MG63 (cell line): ENCODE data around the gene PTPRN2. TPM values are rescaled to one million over a fixed set of nuclear protein-coding genes. Genes with fewer than 3 reads are reported as not detected.
"Not testable (repeated sequence)": the region's sequence is repeated elsewhere in the genome, so short reads cannot be mapped to it uniquely, and the experiment has no call there.

Experiments
- DNase-seq: peaks from one replicate; pipeline ENCODE4 v3.0.0-alpha.2; 2020
- H3K27me3 ChIP-seq: fragments of 250-450 bp; sonication (Bioruptor Pico); 2 replicates; pipeline ENCODE4 v1.5.1; 2020; ENCODE audit warnings: mild to moderate bottlenecking, moderate library complexity
- H3K36me3 ChIP-seq: fragments of 250-450 bp; sonication (Bioruptor Pico); 2 replicates; pipeline ENCODE4 v1.5.1; 2020; ENCODE audit warnings: mild to moderate bottlenecking, moderate library complexity
- H3K4me3 ChIP-seq: fragments of 250-450 bp; sonication (Bioruptor Pico); 2 replicates; pipeline ENCODE4 v1.5.1; 2020; ENCODE audit warnings: mild to moderate bottlenecking, moderate library complexity
- H3K9me3 ChIP-seq: fragments of 250-450 bp; sonication (Bioruptor Pico); 2 replicates; pipeline ENCODE4 v1.5.1; 2020; ENCODE audit warnings: mild to moderate bottlenecking, moderate library complexity
- total RNA-seq: library from RNA; depleted of rRNA; stranded (reverse); fragments of >200 nt; shearing (Covaris generic); gene quantifications from 2 replicates; pipeline ENCODE4 v1.2.3, GENCODE V29; 2014; ENCODE audit warnings: low replicate concordance

PTPRN2 gene
- total RNA-seq, 1 experiment from 2014 or later: 0.16 TPM

GRCh38 chr7:158424531-158424930 lies 163.1 kb downstream of the PTPRN2 start:
- no peak for DNase-seq
- no peaks in the 10 kb centered on the region for H3K36me3 ChIP-seq
- no peak overlapping the region for H3K4me3 ChIP-seq
- no peaks in the 10 kb centered on the region for H3K27me3 ChIP-seq
- no peaks in the 10 kb centered on the region for H3K9me3 ChIP-seq

DNA sequence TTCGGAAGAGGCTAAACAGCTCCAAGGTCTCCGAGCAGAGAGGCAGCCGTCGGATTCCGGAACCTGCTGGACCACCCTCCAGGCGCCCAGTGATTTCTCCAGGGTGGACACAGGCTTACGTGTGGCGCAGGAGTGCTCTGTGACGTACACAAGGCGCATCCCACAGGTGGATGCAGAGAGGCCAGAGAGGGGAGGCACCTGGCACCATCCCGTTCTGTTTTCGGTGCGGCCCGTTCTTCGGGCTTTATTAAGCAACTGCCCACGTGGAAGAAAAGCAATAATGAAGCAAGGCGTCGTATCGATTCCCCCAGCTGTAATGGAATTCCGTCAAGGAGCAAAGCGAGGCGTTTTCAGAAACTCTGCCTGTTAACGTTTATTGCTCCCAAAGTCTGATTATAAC lies 163.6 kb downstream of the PTPRN2 start:
- H3K36me3 ChIP-seq: no peaks in the 10 kb centered on the region
- DNase-seq: no peak
- no peaks in the 10 kb centered on the region for H3K9me3 ChIP-seq
- H3K4me3 ChIP-seq: no peak overlapping the region
- H3K27me3 ChIP-seq: no peaks in the 10 kb centered on the region

GRCh38 chr7:158422887-158423560 lies 164.6 kb downstream of the PTPRN2 start:
- H3K4me3 ChIP-seq: no peak overlapping the region
- no peaks in the 10 kb centered on the region for H3K27me3 ChIP-seq
- H3K9me3 ChIP-seq: no peaks in the 10 kb centered on the region
- H3K36me3 ChIP-seq: no peaks in the 10 kb centered on the region
- no peak for DNase-seq

GRCh38 chr7:158422196-158422886 lies 165.3 kb downstream of the PTPRN2 start:
- no peak for DNase-seq
- Histone ChIP-seq H3K9me3 (no peaks in the 10 kb centered on the region), H3K36me3 (no peaks in the 10 kb centered on the region), H3K27me3 (no peaks in the 10 kb centered on the region), H3K4me3 (no peak overlapping the region)

DNA sequence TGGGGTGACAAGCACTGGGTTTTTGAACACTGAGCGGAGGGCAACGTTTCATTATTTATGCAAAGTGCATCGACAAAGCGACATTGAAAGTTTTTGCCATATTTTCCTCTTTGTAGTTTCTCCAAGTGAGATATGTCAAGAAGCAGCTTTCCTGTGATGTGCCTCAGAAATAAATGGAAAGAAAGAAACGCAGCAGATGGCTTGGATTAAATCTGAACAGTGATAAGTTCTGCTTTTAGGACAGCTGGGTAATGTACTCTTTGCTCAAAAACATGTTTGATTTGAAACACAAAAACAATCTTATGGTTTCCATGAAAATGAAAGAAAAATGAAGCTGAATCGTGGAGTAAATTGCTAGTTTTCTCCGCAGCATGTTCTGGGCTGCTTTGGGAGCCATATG lies 166.3 kb downstream of the PTPRN2 start:
- no peak for DNase-seq
- Histone ChIP-seq H3K9me3 (no peaks in the 10 kb centered on the region), H3K27me3 (no peaks in the 10 kb centered on the region), H3K4me3 (no peak overlapping the region), H3K36me3 (no peaks in the 10 kb centered on the region)

DNA sequence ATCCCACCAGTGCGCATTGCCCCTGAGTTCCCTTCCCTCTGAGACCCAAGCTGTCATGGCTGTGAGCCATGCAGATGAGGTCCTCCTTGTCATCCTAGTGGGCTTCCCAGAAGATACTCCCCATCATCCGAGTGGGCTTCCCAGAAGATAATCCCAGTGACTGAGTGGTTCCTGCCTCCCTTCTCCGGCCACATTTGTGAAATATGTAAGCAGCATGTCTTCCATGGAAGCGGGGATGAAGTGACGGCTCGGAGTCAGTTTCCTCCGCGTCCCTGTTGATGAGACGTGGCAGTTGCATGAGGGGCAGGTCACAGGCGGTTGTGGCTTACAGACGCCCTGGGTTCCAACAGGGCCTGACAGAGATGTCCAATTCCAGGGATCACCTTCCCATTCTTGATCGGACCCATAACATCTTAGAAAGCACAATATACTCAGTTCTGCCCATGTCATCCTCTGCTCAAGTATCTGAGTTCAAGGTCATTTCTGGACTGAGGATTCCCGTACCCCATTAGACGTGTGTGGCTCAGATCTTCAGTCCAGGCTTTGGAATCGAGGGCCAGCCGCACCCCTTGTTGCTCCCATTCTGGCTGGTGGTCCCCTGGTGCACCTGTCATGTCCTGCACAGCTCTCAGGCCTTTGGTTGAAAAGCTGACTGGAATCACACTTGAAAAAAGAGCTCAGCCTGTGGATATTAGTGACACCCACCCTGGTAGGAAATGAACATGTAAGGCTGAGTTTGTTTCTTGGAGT lies 166.9 kb downstream of the PTPRN2 start:
- no peak overlapping the region for H3K4me3 ChIP-seq
- H3K9me3 ChIP-seq: no peaks in the 10 kb centered on the region
- no peak for DNase-seq
- no peaks in the 10 kb centered on the region for H3K36me3 ChIP-seq
- H3K27me3 ChIP-seq: no peaks in the 10 kb centered on the region

- Histone ChIP-seq H3K36me3 (no peaks in the 10 kb centered on the region), H3K4me3 (no peak overlapping the region), H3K27me3 (no peaks in the 10 kb centered on the region), H3K9me3 (no peaks in the 10 kb centered on the region)
- no peak for DNase-seq
These were observed 168.3 kb downstream of the PTPRN2 start for GRCh38 chr7:158419238-158419785.

- H3K4me3 ChIP-seq, H3K27me3 ChIP-seq, H3K9me3 ChIP-seq, DNase-seq, H3K36me3 ChIP-seq: not testable (repeated sequence)
These were observed 169.2 kb downstream of the PTPRN2 start for GRCh38 chr7:158418395-158418794.

DNA sequence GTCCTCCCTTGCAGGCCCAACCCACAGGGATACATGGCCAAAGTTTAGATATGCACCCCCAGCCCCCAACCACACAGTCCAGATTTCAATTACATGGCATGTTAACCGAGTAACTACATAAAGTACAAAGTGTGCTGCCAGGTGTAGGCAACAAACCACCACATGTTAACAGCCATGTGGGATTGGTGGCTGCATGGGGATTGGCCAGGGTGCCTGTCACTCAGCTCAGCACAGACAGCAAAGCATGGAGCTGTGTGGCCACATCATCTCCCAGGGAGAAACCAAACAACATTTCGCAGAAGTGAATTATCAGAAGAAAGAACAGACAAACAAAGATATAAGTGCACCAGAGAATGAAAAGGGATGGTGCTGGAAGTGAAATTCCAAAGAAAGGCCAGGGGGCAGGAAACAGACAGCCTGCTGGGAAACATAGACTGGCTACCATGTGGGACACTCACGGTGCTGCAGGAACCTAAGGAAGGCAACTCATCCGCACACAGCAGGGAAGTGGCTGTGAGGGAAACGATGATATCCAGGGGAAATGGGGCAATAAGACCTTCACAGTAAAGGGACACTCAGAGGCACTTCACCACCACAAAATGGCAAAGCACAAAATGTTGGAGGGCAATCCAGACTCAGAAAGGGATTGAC lies 171.2 kb downstream of the PTPRN2 start:
- no peaks in the 10 kb centered on the region for H3K9me3 ChIP-seq
- H3K4me3 ChIP-seq: no peak overlapping the region
- H3K36me3 ChIP-seq: no peaks in the 10 kb centered on the region
- DNase-seq: no peak
- H3K27me3 ChIP-seq: no peaks in the 10 kb centered on the region

- DNase-seq: no peak
- Histone ChIP-seq H3K4me3 (no peak overlapping the region), H3K9me3 (no peaks in the 10 kb centered on the region), H3K27me3 (no peaks in the 10 kb centered on the region), H3K36me3 (no peaks in the 10 kb centered on the region)
These were observed 172.3 kb downstream of the PTPRN2 start for GRCh38 chr7:158415316-158415715.

DNA sequence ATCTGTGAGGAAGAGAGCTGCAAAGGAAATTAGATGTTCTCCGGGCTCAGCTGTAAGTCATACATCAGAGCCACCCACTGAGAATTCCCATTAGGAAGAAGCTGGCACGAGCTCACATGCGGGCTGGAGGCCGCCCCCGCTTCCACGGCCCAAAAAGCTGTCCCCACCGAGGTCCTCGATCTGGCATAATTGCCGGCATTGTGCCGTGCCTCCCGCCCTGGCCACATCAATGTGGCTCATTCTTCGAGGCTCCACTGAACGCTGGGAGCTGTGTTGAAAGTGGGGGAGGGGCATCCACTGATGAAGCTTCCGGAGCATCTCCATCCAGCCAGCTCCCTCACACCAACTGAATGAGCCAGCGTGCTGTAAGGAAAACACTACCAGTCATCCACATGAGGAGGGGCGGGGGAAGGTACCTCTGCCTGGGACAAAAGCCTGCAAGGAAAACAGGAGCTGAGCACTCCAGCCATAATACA lies 173.1 kb downstream of the PTPRN2 start:
- DNase-seq: peak; percentile 47
- H3K9me3 ChIP-seq: no peaks in the 10 kb centered on the region
- H3K4me3 ChIP-seq: no peak overlapping the region

DNA sequence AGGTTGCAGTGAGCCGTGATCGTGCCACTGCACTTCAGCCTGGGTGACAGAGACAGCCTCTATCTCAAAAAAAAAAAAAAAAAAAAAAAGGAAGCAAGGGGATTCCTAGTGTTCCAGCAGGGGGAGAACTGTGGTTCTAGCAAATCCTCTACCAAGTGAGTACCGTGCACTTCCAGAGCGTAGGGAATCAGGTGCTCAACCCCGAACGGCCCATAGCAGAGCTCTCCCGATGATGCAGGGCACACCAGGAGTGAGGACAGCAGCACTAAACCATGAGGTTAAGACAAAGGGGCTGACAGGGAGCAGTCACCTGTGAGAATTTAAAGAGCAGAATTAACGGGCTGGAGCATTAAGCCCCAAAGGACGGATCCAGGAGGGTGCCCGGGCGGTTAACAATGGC lies 173.6 kb downstream of the PTPRN2 start:
- Histone ChIP-seq H3K4me3 (no peak overlapping the region), H3K36me3 (no peaks in the 10 kb centered on the region), H3K9me3 (no peaks in the 10 kb centered on the region), H3K27me3 (no peaks in the 10 kb centered on the region)
- DNase-seq: no peak

More for the DNA sequence above, 173.1 kb downstream of the PTPRN2 start:
- H3K27me3 ChIP-seq: no peaks in the 10 kb centered on the region
- no peaks in the 10 kb centered on the region for H3K36me3 ChIP-seq

DNA sequence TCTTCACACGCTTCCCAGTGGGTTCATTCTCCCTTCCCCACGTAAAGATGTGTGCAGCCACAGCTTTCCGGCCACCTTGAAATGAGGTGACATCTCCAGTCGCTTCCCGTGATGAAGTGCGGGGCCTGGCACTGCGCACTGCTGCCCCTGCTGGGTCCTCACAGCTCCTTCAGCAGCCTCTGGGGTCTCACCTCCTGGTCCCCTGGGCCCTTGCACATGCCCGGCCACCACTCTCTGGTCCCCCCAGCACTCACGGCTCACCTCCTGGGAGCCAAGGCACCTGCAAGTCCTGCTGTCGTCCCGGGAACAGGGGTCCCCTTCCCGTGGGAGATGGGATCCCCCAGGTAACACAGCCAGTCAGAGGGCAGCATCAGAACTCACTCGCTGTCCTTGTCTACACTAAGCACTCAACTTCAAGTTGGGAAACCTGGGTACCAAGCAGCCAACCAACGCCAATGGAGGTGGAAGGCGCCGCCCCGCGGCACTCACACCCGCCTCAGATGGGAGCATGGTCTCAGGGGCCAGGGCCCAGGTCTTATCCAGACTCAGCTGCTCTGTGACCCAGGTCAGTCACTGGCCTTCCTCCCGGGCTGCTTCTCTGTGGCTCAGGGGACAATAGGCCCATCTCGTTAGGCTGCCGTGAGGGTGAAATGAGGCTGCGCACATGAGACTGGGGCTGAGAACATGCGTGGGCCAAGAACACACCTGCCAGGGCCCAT lies 176.2 kb downstream of the PTPRN2 start:
- H3K36me3 ChIP-seq: no peaks in the 10 kb centered on the region
- no peak for DNase-seq
- H3K27me3 ChIP-seq: no peaks in the 10 kb centered on the region
- no peak overlapping the region for H3K4me3 ChIP-seq
- H3K9me3 ChIP-seq: no peaks in the 10 kb centered on the region

DNA sequence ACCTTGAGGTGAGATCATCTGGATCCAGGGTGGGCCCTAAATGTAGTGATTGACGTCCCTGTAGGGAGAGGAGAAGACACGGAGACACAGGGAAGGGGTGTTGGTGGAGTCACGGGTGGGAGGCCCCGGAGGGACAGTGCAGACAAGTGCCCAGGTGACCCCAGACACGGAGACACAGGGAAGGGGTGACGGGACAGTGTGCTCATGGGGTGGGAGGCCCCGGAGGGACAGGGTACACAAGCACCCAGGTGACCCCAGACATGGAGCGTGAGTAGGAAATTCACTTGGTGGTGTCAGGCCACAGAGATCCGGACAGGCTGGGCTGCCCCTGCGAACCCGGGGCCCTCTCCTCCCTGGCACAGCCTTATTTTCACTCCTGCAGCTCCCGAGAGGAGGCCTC lies 176.9 kb downstream of the PTPRN2 start:
- no peaks in the 10 kb centered on the region for H3K36me3 ChIP-seq
- H3K9me3 ChIP-seq: no peaks in the 10 kb centered on the region
- H3K4me3 ChIP-seq: no peak overlapping the region
- no peaks in the 10 kb centered on the region for H3K27me3 ChIP-seq
- DNase-seq: no peak

- no peaks in the 10 kb centered on the region for H3K27me3 ChIP-seq
- no peak overlapping the region for H3K4me3 ChIP-seq
- DNase-seq: no peak
- H3K36me3 ChIP-seq: no peaks in the 10 kb centered on the region
- no peaks in the 10 kb centered on the region for H3K9me3 ChIP-seq
These were observed 177.8 kb downstream of the PTPRN2 start for GRCh38 chr7:158409816-158410330.

DNA sequence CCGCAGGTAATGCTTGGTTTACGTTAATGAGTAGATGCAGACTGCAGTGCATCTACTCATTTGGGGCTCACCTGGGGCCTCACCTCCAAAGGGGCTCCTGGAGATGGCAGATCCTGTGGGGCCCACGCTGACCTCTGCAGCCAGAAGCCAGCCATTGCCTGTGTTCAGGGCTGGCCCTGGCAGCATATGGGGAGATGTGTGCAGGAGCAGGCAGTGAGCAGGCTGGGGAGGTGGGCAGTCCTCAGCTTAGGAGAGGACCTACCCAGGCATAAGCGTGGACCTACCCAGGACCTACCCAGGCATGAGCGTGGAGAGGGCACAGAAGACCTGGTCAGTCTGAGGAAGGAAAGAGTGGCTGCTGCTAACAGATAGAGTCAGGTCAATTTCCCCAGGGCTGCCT lies 178.5 kb downstream of the PTPRN2 start:
- DNase-seq: no peak
- no peaks in the 10 kb centered on the region for H3K9me3 ChIP-seq
- H3K27me3 ChIP-seq: no peaks in the 10 kb centered on the region
- H3K4me3 ChIP-seq: no peak overlapping the region
- H3K36me3 ChIP-seq: no peaks in the 10 kb centered on the region
